Subcutaneous adipose tissue (tissue), 4 donors: ENCODE measurements around the gene LRRK1. TPM values are rescaled to one million over a fixed set of nuclear protein-coding genes. Genes with fewer than 3 reads are reported as not detected.

Experiments
- total RNA-seq, 4 donors: library from RNA; depleted of rRNA; stranded (reverse); fragments of >200 nt; gene quantifications; one replicate each; pipeline ENCODE4 v1.1.0, GENCODE V29; 2016
- TF ChIP-seq, protein P1 (sequence below): fragments of 450-650 bp; IDR thresholded peaks from one replicate; pipeline ENCODE4 v1.5.1; 2016; ENCODE audit warnings: low read depth, mild to moderate bottlenecking, control low read depth, antibody characterized with exemption, moderate library complexity

Gene LRRK1
- total RNA-seq, 4 donors from 2014 or later = 9.6 to 21.6 (median 17.3) TPM

DNA sequence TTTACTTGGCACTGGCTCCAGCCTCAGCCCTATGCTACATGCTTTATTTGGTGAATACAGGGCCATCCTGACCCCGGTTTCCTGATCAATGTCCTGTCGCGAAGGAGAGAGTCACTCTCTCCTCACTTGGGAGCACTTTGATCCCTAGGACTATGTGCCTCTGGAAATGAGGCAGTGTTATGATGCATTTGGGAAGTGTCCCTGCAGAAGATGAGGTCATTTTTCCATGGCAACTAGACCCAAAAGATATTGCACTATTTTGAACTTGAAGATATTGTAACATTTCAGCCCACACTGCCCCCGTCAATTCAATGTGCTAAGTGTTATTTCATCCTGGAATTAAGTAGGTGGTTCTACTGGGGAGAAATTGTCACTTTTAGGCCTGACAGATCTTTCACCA, 68.0 kb downstream of the LRRK1 start:
- TF ChIP-seq, protein P1, sequence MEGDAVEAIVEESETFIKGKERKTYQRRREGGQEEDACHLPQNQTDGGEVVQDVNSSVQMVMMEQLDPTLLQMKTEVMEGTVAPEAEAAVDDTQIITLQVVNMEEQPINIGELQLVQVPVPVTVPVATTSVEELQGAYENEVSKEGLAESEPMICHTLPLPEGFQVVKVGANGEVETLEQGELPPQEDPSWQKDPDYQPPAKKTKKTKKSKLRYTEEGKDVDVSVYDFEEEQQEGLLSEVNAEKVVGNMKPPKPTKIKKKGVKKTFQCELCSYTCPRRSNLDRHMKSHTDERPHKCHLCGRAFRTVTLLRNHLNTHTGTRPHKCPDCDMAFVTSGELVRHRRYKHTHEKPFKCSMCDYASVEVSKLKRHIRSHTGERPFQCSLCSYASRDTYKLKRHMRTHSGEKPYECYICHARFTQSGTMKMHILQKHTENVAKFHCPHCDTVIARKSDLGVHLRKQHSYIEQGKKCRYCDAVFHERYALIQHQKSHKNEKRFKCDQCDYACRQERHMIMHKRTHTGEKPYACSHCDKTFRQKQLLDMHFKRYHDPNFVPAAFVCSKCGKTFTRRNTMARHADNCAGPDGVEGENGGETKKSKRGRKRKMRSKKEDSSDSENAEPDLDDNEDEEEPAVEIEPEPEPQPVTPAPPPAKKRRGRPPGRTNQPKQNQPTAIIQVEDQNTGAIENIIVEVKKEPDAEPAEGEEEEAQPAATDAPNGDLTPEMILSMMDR = no peak

DNA sequence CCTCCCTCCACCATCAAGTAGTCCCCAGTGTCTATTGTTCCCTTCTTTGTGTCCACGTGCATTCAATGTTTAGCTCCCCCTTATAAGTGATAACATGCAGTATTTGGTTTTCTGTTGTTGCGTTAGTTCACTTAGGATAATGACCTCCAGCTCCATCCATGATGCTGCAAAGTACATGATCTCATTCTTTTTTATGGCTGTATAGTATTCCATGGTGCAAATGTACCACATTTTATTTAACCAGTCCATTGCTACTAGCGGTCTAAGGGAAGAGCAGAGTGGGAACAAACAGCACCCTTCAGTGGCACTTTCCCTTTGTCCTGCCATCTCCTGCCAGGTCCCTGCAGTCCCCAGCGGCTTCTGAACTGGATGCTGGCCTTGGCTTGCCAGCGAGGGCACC, 69.1 kb downstream of the LRRK1 start:
- TF ChIP-seq, protein P1 = no peak

DNA sequence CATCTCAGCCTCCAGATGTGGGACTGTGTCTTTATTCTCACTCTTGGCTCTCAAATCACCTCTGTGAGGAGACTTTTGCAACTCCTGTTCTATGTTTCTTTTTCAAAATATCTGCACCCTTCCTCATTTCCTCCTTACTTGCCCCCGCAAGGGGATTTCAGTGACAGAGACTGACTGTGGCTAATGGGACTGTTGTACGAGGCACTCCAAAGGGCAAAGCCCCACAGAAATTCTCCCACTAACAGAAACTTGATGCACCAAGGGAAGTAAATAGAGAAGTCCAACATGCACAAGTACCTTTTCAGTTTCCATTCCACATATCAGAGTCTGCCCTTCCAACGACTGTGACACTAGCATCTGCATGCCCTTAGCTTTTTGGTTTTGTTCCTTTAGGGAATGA, 69.7 kb downstream of the LRRK1 start:
- TF ChIP-seq, protein P1 = no peak

DNA sequence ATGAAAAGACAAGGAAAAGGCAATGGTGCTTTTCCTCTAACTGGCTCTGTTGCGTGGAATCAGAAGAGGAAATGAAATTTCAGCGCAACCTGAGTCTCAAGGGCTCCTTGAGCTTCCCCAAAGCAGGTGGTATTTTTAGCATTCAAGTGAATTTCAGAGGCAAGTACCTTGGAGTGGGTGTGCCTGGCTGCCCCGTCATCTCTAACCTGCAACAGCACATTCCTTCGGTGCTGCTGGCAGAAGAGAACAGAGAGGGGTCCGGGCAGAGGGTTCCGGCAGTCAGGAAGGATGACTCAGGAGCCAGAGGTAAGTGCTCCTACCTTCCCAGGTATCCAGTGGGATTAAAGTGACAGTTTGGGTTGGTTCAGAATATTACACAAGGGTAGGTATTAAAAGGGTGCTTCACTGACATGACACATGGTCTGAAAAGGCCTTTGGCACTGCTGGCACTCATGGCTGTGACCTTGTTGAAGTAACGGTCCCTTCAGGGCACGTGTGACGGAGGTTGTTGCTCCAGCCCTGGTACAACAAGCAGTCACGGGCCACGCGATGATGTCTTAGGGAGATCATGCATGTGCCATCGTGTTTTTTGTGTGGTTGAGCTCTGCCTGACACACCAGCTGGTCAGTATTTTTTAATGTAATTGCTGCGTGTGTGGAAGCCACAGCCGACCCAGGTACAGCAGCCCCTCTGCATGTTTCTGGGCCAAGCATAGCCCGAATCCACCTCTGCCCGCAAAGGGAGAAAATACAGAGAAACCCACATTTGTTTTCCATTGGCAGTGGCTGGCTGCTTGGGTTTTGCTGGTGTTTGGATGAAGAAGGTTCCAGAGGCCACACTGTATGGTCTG, 75.7 kb downstream of the LRRK1 start:
- TF ChIP-seq, protein P1 = no peak

DNA sequence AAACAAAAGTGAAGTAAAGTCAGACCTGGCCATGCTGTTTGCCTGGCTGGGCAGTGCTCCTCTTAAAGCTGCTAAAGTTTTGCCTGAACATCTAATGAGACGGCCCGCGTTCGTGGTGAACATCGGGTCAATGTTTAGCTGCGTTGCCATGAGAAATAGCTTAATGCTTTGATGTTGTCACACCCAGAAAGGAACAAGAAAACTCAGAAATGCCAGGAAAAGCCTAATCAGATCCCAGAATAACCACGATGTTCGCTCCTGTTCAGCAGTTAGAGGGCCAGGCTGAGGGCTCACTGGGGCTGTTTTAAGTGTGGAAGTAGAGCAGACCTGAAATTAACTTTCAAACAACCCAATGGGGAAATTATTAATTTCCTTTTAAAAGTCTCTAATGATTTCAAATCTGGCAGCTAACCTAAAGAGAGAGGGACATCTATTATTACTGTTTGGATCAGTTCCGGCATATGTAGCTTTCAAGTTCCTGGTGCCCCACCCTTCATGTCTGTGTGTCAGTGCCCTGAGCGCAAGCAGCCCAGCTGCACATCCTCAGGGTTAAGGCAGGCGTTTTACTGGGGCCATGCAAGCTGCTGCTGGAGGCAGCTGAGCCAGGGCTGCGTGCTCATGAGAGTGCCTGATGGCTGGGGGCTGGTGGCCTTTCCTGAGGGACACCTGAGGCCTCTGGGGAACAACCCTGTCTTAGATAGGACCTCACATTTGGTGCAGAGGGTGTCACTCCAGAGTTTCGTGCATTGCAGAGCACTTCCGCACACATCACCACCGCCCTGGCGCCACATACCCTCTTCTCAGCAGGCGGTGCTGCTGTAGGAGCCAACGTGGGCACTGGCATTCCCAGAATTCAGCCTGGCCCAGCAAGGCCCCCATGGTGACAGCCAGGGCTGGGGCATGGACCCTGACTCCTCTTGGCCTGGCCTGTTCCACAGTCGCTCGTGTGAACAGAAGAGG, 76.6 kb downstream of the LRRK1 start:
- TF ChIP-seq, protein P1 = no peak

DNA sequence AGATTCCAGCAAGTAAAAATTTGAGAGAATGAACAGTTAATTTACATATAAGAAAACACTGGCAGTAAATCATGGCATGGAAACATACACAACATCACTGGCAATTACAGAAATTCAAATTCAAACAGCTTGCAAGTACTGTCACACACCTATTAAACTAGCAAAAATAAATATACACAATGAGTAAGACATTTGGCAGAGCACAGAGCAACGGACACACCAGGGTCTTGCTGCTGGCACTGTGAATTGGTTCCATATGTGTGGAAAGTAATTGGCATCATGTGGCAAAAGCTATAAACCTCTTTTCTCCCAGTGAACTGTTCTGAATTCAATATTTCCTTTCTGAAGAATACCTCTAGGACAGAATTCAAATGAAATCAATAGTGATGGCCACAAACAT, 78.3 kb downstream of the LRRK1 start:
- TF ChIP-seq, protein P1 = no peak

DNA sequence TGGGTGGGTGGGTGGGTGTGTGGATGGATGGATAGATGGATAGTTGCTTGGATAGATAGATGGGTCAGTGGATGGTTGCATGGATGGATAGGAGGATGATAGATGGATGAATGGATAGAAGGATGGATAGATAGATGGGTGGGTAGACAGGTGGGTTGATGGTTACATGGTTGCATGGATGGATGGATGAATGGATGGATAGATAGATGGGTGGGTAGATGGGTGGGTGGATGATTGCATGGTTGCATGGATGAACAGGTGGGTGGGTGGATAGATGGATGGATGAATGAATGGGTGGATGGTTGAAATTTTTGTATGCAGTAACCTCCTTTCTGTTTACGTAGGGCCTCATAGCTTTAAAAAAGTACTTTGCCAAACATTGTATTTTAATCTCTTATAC, 79.5 kb downstream of the LRRK1 start:
- TF ChIP-seq, protein P1 = no peak
